HepG2 (cell line): ENCODE data around the gene KRTAP10-4. TPM values are rescaled to one million over a fixed set of nuclear protein-coding genes. Genes with fewer than 3 reads are reported as not detected.

Experiments
- ATAC-seq: fragments of 200-7000 bp; cut with Tn5 transposase; 3 replicates; pipeline ENCODE4 v1.9.1; 2020; ENCODE audit warnings: mild to moderate bottlenecking, moderate library complexity
- BruUV-seq: library from RNA; stranded (reverse); fragments of 400-500 nt; replicated peaks from 2 replicates; lab custom pipeline; 2021; lab: Mats Ljungman, UMichigan
- CTCF ChIA-PET: fragments of 300-600 bp; formaldehyde crosslinking; extraction: SDS; loops from one replicate; lab custom pipeline; 2021; ENCODE audit warnings: low total read pairs, inconsistent platforms, low intra/inter-chr PET ratio; lab: Yijun Ruan, JAX
- POLR2A ChIA-PET: fragments of 350-600 bp; sonication (Branson Sonifier 250); formaldehyde crosslinking; loops from one replicate; lab custom pipeline; 2020; ENCODE audit warnings: antibody characterized with exemption, inconsistent platforms; lab: Yijun Ruan, JAX
- DNase-seq: peaks from one replicate; pipeline ENCODE4 v3.0.0-alpha.2; 2015; ENCODE audit warnings: low spot score
- FAIRE-seq: peaks from 3 replicates; lab custom pipeline; 2011; peaks lifted over from hg19 to GRCh38; lab: Jason Lieb, UNC
- H2AFZ ChIP-seq: one replicate; pipeline ENCODE4 v1.6.1; 2011; ENCODE audit warnings: low read length, inconsistent platforms
- H3K27ac ChIP-seq: fragments of 300-600 bp; 3 replicates; pipeline ENCODE4 v1.8.0; 2011; ENCODE audit warnings: mixed run types, mild to moderate bottlenecking, mixed read lengths, low read length, inconsistent platforms; ENCODE audit not compliant: insufficient read depth; ENCODE audit errors: extremely low read length
- H3K27me3 ChIP-seq, 2 experiments: fragments of 200-600 bp in 1 of 2; 2 replicates in 1 of 2; 3 replicates in 1 of 2; pipeline versions ENCODE4 v1.6.0 to v1.8.0; 2011; ENCODE audit warnings: low read length in 2 of 2, mild to moderate bottlenecking in 2 of 2, moderate library complexity in 2 of 2, inconsistent platforms in 1 of 2; ENCODE audit not compliant: insufficient read depth in 2 of 2, control insufficient read depth in 1 of 2
- H3K36me3 ChIP-seq, 2 experiments: fragments of 200-600 bp in 1 of 2; replicated peaks in 1 of 2; 2 replicates in 1 of 2; 3 replicates in 1 of 2; pipeline versions ENCODE4 v1.5.1 to v1.8.0; 2011; ENCODE audit warnings: low read length in 2 of 2, inconsistent platforms in 1 of 2; ENCODE audit not compliant: insufficient read depth in 2 of 2, control insufficient read depth in 1 of 2
- H3K4me1 ChIP-seq: 2 replicates; pipeline ENCODE4 v1.5.1; 2012; ENCODE audit warnings: low read length, inconsistent platforms; ENCODE audit not compliant: insufficient read depth
- H3K4me2 ChIP-seq: 2 replicates; pipeline ENCODE4 v1.6.0; 2011; ENCODE audit warnings: low read depth, low read length, inconsistent platforms
- H3K4me3 ChIP-seq, 3 experiments: fragments of 200-600 bp in 1 of 3; sonication (generic), shearing (Covaris generic) in 1 of 3; replicated peaks in 1 of 3; 2 replicates each; pipeline ENCODE4 v1.5.1; 2011 to 2016; ENCODE audit warnings: low read length in 3 of 3, inconsistent platforms in 2 of 3, low read depth in 2 of 3, mild to moderate bottlenecking in 2 of 3, control low read depth in 1 of 3, mixed read lengths in 1 of 3; ENCODE audit not compliant: insufficient read depth in 1 of 3
- H3K79me2 ChIP-seq: one replicate; pipeline ENCODE4 v1.6.1; 2011; ENCODE audit warnings: low read length, inconsistent platforms; ENCODE audit not compliant: insufficient read depth
- H3K9ac ChIP-seq: 2 replicates; pipeline ENCODE4 v1.6.0; 2011; ENCODE audit warnings: mild to moderate bottlenecking, low read depth, low read length, inconsistent platforms; ENCODE audit not compliant: insufficient read depth
- H3K9me3 ChIP-seq: 2 replicates; pipeline ENCODE4 v1.5.1; 2012; ENCODE audit warnings: mild to moderate bottlenecking, low read length
- H4K20me1 ChIP-seq: 2 replicates; pipeline ENCODE4 v1.6.0; 2011; ENCODE audit warnings: inconsistent platforms, mild to moderate bottlenecking, low read length, moderate library complexity; ENCODE audit not compliant: insufficient read depth
- ARNT2 ChIP-seq: sonication (generic); formaldehyde crosslinking; IDR thresholded peaks from 2 replicates; pipeline ENCODE4 v1.8.0; 2022; ENCODE audit warnings: mild to moderate bottlenecking, low read depth, missing genetic modification reagents, moderate library complexity
- EEA1 ChIP-seq: sonication (generic); formaldehyde crosslinking; IDR thresholded peaks from 2 replicates; pipeline ENCODE4 v1.5.1; 2020; ENCODE audit warnings: mild to moderate bottlenecking, missing genetic modification reagents, borderline replicate concordance
- ELK4 ChIP-seq: sonication (generic); formaldehyde crosslinking; IDR thresholded peaks from 2 replicates; pipeline ENCODE4 v1.9.0; 2021; ENCODE audit warnings: missing genetic modification reagents, borderline replicate concordance
- HIC2 ChIP-seq: sonication (generic); formaldehyde crosslinking; IDR thresholded peaks from 2 replicates; pipeline ENCODE4 v1.9.0; 2022; ENCODE audit warnings: low read depth, missing genetic modification reagents
- MXI1 ChIP-seq: IDR thresholded peaks from 3 replicates; pipeline ENCODE4 v1.6.1; 2012; ENCODE audit warnings: low read depth, low read length, inconsistent platforms, borderline replicate concordance
- RFX3 ChIP-seq: IDR thresholded peaks from 2 replicates; pipeline ENCODE4 v1.6.1; 2016; ENCODE audit warnings: missing biosample characterization, missing genetic modification reagents
- SAP130 ChIP-seq: IDR thresholded peaks from 2 replicates; pipeline ENCODE4 v1.6.1; 2016; ENCODE audit warnings: low read depth
- SIN3B ChIP-seq: fragments of 150-350 bp; IDR thresholded peaks from 2 replicates; pipeline ENCODE4 v1.6.1; 2014; ENCODE audit warnings: low read length
- USF2 ChIP-seq, 2 experiments: sonication (generic) in 1 of 2; formaldehyde crosslinking in 1 of 2; IDR thresholded peaks; 2 replicates each; pipeline versions ENCODE4 v1.5.1 to v1.6.1; 2011 to 2020; ENCODE audit warnings: borderline replicate concordance in 1 of 2, low read depth in 1 of 2, low read length in 1 of 2, mild to moderate bottlenecking in 1 of 2, missing genetic modification reagents in 1 of 2, moderate library complexity in 1 of 2
- ZBTB38 ChIP-seq: sonication (generic); formaldehyde crosslinking; IDR thresholded peaks from 2 replicates; pipeline ENCODE4 v1.5.1; 2020; ENCODE audit warnings: mild to moderate bottlenecking, missing genetic modification reagents
- ZNF580 ChIP-seq: IDR thresholded peaks from 2 replicates; pipeline ENCODE4 v1.6.1; 2016; ENCODE audit warnings: low read depth, borderline replicate concordance
- ZSCAN22 ChIP-seq: sonication (generic); formaldehyde crosslinking; IDR thresholded peaks from 2 replicates; pipeline ENCODE4 v1.4.0; 2020; ENCODE audit warnings: mild to moderate bottlenecking, missing genetic modification reagents
- WGBS: methylation state at CpG from one replicate; pipeline ENCODE4 v1.1.6; 2017; ENCODE audit warnings: low lambda C conversion rate; 5-methylcytosine and 5-hydroxymethylcytosine counted together
- in situ Hi-C: cut with HindIII; loops from 2 replicates; pipeline ENCODE4 v1.10.0; 2017; ENCODE audit warnings: low pct_unique_long_range_greater_than_20kb; ENCODE audit not compliant: extremely low pct_ligation_motif_present
- intact Hi-C: fragments of 100-400 bp; cut with micrococcal nuclease; formaldehyde crosslinking; loops from one replicate; pipeline ENCODE4 v1.10.0; 2022; ENCODE audit not compliant: unreplicated experiment
- polyA plus RNA-seq, 8 experiments: library from polyadenylated mRNA; depleted of rRNA in 3 of 8; stranded (reverse) in 7 of 8; unstranded in 1 of 8; fragments of >200 nt; fragmentation: Illumina TruSeq in 4 of 8; extraction: Trizol in 4 of 8; gene quantifications; 2 replicates each; pipeline versions ENCODE4 v1.2.1 to v1.2.3, GENCODE V29; 2011 to 2016; ENCODE audit warnings: low read depth in 4 of 8, missing spikeins in 1 of 8, mixed read lengths in 1 of 8; ENCODE audit not compliant: insufficient read depth in 1 of 8
- total RNA-seq, 5 experiments: library from RNA; depleted of rRNA; stranded (reverse); fragments of >200 nt; fragmentation: Illumina TruSeq; extraction: Trizol; gene quantifications; 2 replicates each; pipeline ENCODE4 v1.2.3, GENCODE V29; 2016; ENCODE audit warnings: low read depth in 1 of 5

KRTAP10-4 gene
- total and polyA plus RNA-seq, 2 of the 13 experiments (the other 11 are each of a cell fraction or from before 2014, with no cell fraction given): not detected

- 57% methylated on average over 10 of the region's 13 CpGs for WGBS
- no peak overlapping the region for H3K4me3 ChIP-seq
- no peaks in the 10 kb centered on the region for H4K20me1 ChIP-seq
- in situ Hi-C loops: no loop called here
- ChIA-PET POLR2A (no interaction called here), CTCF (no interaction called here)
- no TSS peak for BruUV-seq
- peak; percentile 48 for ATAC-seq
- no peak for DNase-seq
- H3K79me2 ChIP-seq: no peaks in the 10 kb centered on the region
- H3K9me3 ChIP-seq: no peaks in the 10 kb centered on the region
- H3K4me1 ChIP-seq: no peaks in the 10 kb centered on the region
- intact Hi-C loops: no loop called here
- H3K27ac ChIP-seq: no peak overlapping the region
- no peak for TF ChIP-seq ZNF580 (CRISPR knock-in tag)
- no peak for TF ChIP-seq MXI1
- TF ChIP-seq SIN3B: no peak
- TF ChIP-seq HIC2 (CRISPR knock-in tag): no peak
- no peak for TF ChIP-seq ELK4 (CRISPR knock-in tag)
- no peak for TF ChIP-seq RFX3 (CRISPR knock-in tag)
- no peak for TF ChIP-seq ZSCAN22 (CRISPR knock-in tag)
- no peak for TF ChIP-seq EEA1
- TF ChIP-seq USF2 (IDR thresholded peaks at IDR 0.05; ENCODE audit: low read depth, low read length): no peak
- TF ChIP-seq USF2 (CRISPR knock-in tag; IDR thresholded peaks at IDR 0.05; ENCODE audit: borderline replicate concordance): no peak
- no peak for TF ChIP-seq SAP130
- no peak for TF ChIP-seq ZBTB38 (CRISPR knock-in tag)
- TF ChIP-seq ARNT2: no peak
- TF ChIP-seq, all 625 proteins: peak for 0
- Histone ChIP-seq H3K27me3 (peaks cover 0 to 11% of the 10 kb centered on the region in 2 experiments; a peak in 2 of 5 replicates), H3K4me2 (no peak overlapping the region), H2AFZ (no peak overlapping the region), H3K9ac (no peak overlapping the region), H3K36me3 (no peaks in the 10 kb centered on the region)
- no peak for FAIRE-seq
These were observed 18.2 kb upstream of the KRTAP10-4 start for GRCh38 chr21:44555200-44555875.
